HEK293 (cell line): ENCODE data around the gene RPL10.
A peak's percentile ranks its signal among the peaks of the same experiment; 100 is the strongest.

Source experiments
- CTCF ChIA-PET: fragments of 350-600 bp; formaldehyde crosslinking; extraction: SDS; loops from one replicate; lab custom pipeline; 2021; ENCODE audit warnings: antibody characterized with exemption; lab: Yijun Ruan, JAX
- POLR2A ChIA-PET: fragments of 300-600 bp; formaldehyde crosslinking; extraction: SDS; loops from one replicate; lab custom pipeline; 2020; ENCODE audit warnings: antibody characterized with exemption, inconsistent platforms; lab: Yijun Ruan, JAX
- H3K27ac ChIP-seq: fragments of 200-500 bp; sonication (Bioruptor generic); 2 replicates; pipeline ENCODE4 v1.5.1; 2014; ENCODE audit warnings: low read depth, low read length, control low read depth, inconsistent platforms; ENCODE audit errors: extremely low read depth
- H3K36me3 ChIP-seq, 2 experiments: fragments of 200-500 bp in 1 of 2; sonication (Bioruptor generic) in 1 of 2; 1 replicate in 1 of 2; 2 replicates in 1 of 2; pipeline ENCODE4 v1.5.1; 2014 to 2017; ENCODE audit warnings: inconsistent platforms in 2 of 2, low read length in 2 of 2; ENCODE audit not compliant: control insufficient read depth in 2 of 2, insufficient read depth in 1 of 2
- H3K4me1 ChIP-seq: fragments of 200-500 bp; sonication (Bioruptor generic); 2 replicates; pipeline ENCODE4 v1.5.1; 2014; ENCODE audit warnings: mild to moderate bottlenecking, low read length, inconsistent platforms; ENCODE audit not compliant: control insufficient read depth, insufficient read depth
- H3K4me3 ChIP-seq: 2 replicates; pipeline ENCODE4 v1.5.1; 2011; ENCODE audit warnings: low read depth, mild to moderate bottlenecking, control low read depth, low read length, moderate library complexity
- H3K9me3 ChIP-seq: fragments of 200-500 bp; sonication (Bioruptor generic); 2 replicates; pipeline ENCODE4 v1.5.1; 2014; ENCODE audit warnings: low read depth, low read length, inconsistent platforms; ENCODE audit not compliant: control insufficient read depth, insufficient read depth
- FEZF1 ChIP-seq: fragments of 450-650 bp; formaldehyde crosslinking; IDR thresholded peaks from 2 replicates; pipeline ENCODE4 v1.5.1; 2016; ENCODE audit warnings: missing biosample characterization, missing genetic modification characterization
- GLIS1 ChIP-seq: fragments of 450-650 bp; formaldehyde crosslinking; IDR thresholded peaks from 2 replicates; pipeline ENCODE4 v1.5.1; 2016; ENCODE audit warnings: missing biosample characterization, missing genetic modification characterization
- GLIS2 ChIP-seq: fragments of 450-650 bp; formaldehyde crosslinking; IDR thresholded peaks from 2 replicates; pipeline ENCODE4 v1.5.1; 2016; ENCODE audit warnings: missing biosample characterization, missing genetic modification characterization
- KLF10 ChIP-seq: fragments of 450-650 bp; IDR thresholded peaks from 2 replicates; pipeline ENCODE4 v1.5.1; 2018; ENCODE audit warnings: missing biosample characterization, mild to moderate bottlenecking, missing genetic modification characterization
- KLF7 ChIP-seq: fragments of 450-650 bp; formaldehyde crosslinking; IDR thresholded peaks from 2 replicates; pipeline ENCODE4 v1.5.1; 2016; ENCODE audit warnings: missing biosample characterization, missing genetic modification characterization, borderline replicate concordance
- SP2 ChIP-seq: fragments of 450-650 bp; formaldehyde crosslinking; IDR thresholded peaks from 2 replicates; pipeline ENCODE4 v1.5.1; 2016; ENCODE audit warnings: missing biosample characterization, missing genetic modification characterization
- SP3 ChIP-seq: fragments of 450-650 bp; formaldehyde crosslinking; IDR thresholded peaks from 2 replicates; pipeline ENCODE4 v1.5.1; 2016; ENCODE audit warnings: missing biosample characterization, missing genetic modification characterization
- SP7 ChIP-seq: fragments of 450-650 bp; formaldehyde crosslinking; IDR thresholded peaks from 2 replicates; pipeline ENCODE4 v1.5.1; 2016; ENCODE audit warnings: missing biosample characterization, missing genetic modification characterization
- ZFP3 ChIP-seq: fragments of 450-650 bp; formaldehyde crosslinking; IDR thresholded peaks from 2 replicates; pipeline ENCODE4 v1.5.1; 2016; ENCODE audit warnings: low read depth, missing biosample characterization, missing genetic modification characterization
- ZNF114 ChIP-seq: fragments of 450-650 bp; formaldehyde crosslinking; IDR thresholded peaks from 2 replicates; pipeline ENCODE4 v1.5.0; 2017; ENCODE audit warnings: missing biosample characterization, missing genetic modification characterization
- ZNF341 ChIP-seq: fragments of 450-650 bp; formaldehyde crosslinking; IDR thresholded peaks from 2 replicates; pipeline ENCODE4; 2016; ENCODE audit warnings: low read depth, missing biosample characterization, missing genetic modification characterization
- ZNF416 ChIP-seq: fragments of 450-650 bp; formaldehyde crosslinking; IDR thresholded peaks from 2 replicates; pipeline ENCODE4 v1.5.1; 2016; ENCODE audit warnings: missing biosample characterization, missing genetic modification characterization
- ZNF514 ChIP-seq: fragments of 450-650 bp; formaldehyde crosslinking; IDR thresholded peaks from 2 replicates; pipeline ENCODE4 v1.5.1; 2016; ENCODE audit warnings: missing biosample characterization, missing genetic modification characterization
- ZNF677 ChIP-seq: fragments of 450-650 bp; IDR thresholded peaks from 2 replicates; pipeline ENCODE4 v1.5.0; 2018; ENCODE audit warnings: missing biosample characterization, mild to moderate bottlenecking, missing genetic modification characterization, moderate library complexity
- ZNF843 ChIP-seq: fragments of 450-650 bp; formaldehyde crosslinking; IDR thresholded peaks from 2 replicates; pipeline ENCODE4 v1.5.1; 2016; ENCODE audit warnings: missing biosample characterization, missing genetic modification characterization
- ZXDB ChIP-seq: fragments of 450-650 bp; formaldehyde crosslinking; IDR thresholded peaks from 2 replicates; pipeline ENCODE4 v1.5.1; 2016; ENCODE audit warnings: missing biosample characterization, missing genetic modification characterization
- TF ChIP-seq, protein P1 (sequence below): fragments of 450-650 bp; formaldehyde crosslinking; IDR thresholded peaks from 2 replicates; pipeline ENCODE4 v1.5.1; 2016; ENCODE audit warnings: missing biosample characterization, missing genetic modification characterization
- TF ChIP-seq, protein P2 (sequence below): fragments of 450-650 bp; formaldehyde crosslinking; IDR thresholded peaks from 2 replicates; pipeline ENCODE4 v1.5.1; 2016; ENCODE audit warnings: missing biosample characterization, missing genetic modification characterization
- TF ChIP-seq, protein P3 (sequence below): fragments of 450-650 bp; formaldehyde crosslinking; IDR thresholded peaks from 2 replicates; pipeline ENCODE4 v1.5.1; 2016; ENCODE audit warnings: missing biosample characterization, missing genetic modification characterization
- TF ChIP-seq, protein P4 (sequence below): sonication (generic); formaldehyde crosslinking; IDR thresholded peaks from 2 replicates; pipeline ENCODE4 v1.8.1; 2022; ENCODE audit warnings: mild to moderate bottlenecking, moderate library complexity, missing genetic modification reagents
- TF ChIP-seq, protein P5 (sequence below): fragments of 450-650 bp; formaldehyde crosslinking; IDR thresholded peaks from 2 replicates; pipeline ENCODE4 v1.5.1; 2016; ENCODE audit warnings: missing biosample characterization, missing genetic modification characterization
- TF ChIP-seq, protein P6 (sequence below): fragments of 450-650 bp; formaldehyde crosslinking; IDR thresholded peaks from 2 replicates; pipeline ENCODE4 v1.5.1; 2016; ENCODE audit warnings: missing biosample characterization, missing genetic modification characterization, low read depth
- TF ChIP-seq, protein P7 (sequence below): fragments of 450-650 bp; formaldehyde crosslinking; IDR thresholded peaks from 2 replicates; pipeline ENCODE4 v1.5.1; 2016; ENCODE audit warnings: missing biosample characterization, missing genetic modification characterization

RPL10 gene

DNA sequence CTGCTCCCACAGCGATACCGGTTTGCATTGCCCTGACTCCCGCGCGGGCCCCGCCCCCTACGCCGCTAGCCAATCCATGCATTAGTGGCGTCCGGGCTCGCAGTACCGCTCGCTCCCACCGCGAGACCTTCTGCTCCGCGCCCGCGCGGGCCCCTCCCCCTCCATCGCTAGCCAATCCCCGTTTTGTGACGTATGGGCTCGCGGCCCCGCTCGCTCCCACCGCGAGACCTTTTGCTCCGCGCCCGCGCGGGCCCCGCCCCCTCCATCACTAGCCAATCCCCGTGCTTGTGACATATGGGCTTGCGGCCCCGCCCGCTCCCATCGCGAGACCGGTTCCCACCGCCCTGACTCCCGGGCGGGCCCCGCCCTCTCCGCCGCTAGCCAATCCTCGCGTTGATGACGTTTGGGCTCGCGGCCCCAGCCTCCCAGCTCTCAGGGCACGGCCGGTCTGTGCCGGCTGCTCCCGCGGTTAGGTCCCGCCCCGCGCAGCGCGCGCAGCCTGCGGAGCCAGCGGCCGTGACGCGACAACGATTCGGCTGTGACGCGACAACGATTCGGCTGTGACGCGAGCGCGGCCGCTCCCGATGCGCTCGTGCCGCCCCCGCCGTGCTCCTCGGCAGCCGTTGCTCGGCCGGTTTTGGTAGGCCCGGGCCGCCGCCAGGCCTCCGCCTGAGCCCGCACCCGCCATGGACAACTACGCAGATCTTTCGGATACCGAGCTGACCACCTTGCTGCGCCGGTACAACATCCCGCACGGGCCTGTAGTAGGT is 19.2 kb upstream of the RPL10 start, which contains the start of gene EMD (continued):
- no peak for TF ChIP-seq ZNF114
- TF ChIP-seq ZNF341 (tag by site-specific recombination) = peak; percentile 80
- TF ChIP-seq SP7 (tag by site-specific recombination) = peak; percentile 24; the same call in 1 of the 2 replicates
- TF ChIP-seq, protein P1, sequence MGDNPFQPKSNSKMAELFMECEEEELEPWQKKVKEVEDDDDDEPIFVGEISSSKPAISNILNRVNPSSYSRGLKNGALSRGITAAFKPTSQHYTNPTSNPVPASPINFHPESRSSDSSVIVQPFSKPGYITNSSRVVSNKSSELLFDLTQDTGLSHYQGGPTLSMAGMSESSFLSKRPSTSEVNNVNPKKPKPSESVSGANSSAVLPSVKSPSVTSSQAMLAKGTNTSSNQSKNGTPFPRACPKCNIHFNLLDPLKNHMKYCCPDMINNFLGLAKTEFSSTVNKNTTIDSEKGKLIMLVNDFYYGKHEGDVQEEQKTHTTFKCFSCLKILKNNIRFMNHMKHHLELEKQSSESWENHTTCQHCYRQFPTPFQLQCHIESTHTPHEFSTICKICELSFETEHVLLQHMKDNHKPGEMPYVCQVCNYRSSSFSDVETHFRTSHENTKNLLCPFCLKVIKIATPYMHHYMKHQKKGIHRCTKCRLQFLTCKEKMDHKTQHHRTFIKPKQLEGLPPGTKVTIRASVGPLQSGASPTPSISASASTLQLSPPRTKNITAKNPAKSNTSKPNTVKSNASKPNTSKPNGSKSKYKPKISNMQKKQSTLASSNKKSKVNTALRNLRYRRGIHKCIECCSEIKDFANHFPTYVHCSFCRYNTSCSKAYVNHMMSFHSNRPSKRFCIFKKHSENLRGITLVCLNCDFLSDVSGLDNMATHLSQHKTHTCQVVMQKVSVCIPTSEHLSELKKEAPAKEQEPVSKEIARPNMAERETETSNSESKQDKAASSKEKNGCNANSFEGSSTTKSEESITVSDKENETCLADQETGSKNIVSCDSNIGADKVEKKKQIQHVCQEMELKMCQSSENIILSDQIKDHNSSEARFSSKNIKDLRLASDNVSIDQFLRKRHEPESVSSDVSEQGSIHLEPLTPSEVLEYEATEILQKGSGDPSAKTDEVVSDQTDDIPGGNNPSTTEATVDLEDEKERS (tag by site-specific recombination) = no peak
- 0 out of 2 replicates have a peak, but pooled peaks have one; percentile 7 for TF ChIP-seq ZXDB
- TF ChIP-seq KLF7 = 0 out of 2 replicates have a peak, but pooled peaks have one; percentile 6
- TF ChIP-seq, protein P2, sequence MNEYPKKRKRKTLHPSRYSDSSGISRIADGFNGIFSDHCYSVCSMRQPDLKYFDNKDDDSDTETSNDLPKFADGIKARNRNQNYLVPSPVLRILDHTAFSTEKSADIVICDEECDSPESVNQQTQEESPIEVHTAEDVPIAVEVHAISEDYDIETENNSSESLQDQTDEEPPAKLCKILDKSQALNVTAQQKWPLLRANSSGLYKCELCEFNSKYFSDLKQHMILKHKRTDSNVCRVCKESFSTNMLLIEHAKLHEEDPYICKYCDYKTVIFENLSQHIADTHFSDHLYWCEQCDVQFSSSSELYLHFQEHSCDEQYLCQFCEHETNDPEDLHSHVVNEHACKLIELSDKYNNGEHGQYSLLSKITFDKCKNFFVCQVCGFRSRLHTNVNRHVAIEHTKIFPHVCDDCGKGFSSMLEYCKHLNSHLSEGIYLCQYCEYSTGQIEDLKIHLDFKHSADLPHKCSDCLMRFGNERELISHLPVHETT (tag by site-specific recombination) = no peak
- TF ChIP-seq, protein P3, sequence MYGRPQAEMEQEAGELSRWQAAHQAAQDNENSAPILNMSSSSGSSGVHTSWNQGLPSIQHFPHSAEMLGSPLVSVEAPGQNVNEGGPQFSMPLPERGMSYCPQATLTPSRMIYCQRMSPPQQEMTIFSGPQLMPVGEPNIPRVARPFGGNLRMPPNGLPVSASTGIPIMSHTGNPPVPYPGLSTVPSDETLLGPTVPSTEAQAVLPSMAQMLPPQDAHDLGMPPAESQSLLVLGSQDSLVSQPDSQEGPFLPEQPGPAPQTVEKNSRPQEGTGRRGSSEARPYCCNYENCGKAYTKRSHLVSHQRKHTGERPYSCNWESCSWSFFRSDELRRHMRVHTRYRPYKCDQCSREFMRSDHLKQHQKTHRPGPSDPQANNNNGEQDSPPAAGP (tag by site-specific recombination) = no peak
- 0 out of 2 replicates have a peak, but pooled peaks have one; percentile 4 for TF ChIP-seq GLIS1
- TF ChIP-seq KLF10 (tag by site-specific recombination) = peak; percentile 98
- TF ChIP-seq SP2 (tag by site-specific recombination) = peak; percentile 92
- TF ChIP-seq, protein P4, sequence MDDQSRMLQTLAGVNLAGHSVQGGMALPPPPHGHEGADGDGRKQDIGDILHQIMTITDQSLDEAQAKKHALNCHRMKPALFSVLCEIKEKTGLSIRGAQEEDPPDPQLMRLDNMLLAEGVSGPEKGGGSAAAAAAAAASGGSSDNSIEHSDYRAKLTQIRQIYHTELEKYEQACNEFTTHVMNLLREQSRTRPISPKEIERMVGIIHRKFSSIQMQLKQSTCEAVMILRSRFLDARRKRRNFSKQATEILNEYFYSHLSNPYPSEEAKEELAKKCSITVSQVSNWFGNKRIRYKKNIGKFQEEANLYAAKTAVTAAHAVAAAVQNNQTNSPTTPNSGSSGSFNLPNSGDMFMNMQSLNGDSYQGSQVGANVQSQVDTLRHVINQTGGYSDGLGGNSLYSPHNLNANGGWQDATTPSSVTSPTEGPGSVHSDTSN (CRISPR knock-in tag) = peak; percentile 95
- TF ChIP-seq ZNF416 = no peak
- peak; percentile 94; the same call in 1 of the 2 replicates for TF ChIP-seq SP3 (tag by site-specific recombination)

DNA sequence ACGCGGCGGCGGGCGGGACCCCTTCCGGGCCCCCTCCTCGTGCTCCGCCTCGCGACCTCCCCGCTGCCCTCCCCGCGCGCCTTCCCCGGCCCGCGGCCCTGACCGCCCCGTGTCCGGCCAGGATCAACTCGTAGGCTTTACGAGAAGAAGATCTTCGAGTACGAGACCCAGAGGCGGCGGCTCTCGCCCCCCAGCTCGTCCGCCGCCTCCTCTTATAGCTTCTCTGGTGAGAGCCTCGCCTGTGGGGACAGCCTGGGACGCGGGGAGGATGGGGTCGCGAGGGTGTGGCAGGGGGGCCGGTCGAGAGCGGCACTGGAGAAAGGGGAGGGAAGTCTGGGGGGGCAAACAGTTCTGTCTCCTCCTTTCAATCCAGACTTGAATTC is 18.6 kb upstream of the RPL10 start:
- peaks cover 6% of the 10 kb centered on the region; the same call in 1 of the 2 replicates for H3K4me1 ChIP-seq
- ChIA-PET CTCF (no interaction called here), POLR2A (interaction anchor here (0.8 to 2.7 kb wide), 5 partner anchors 10 to 148 kb away, joined by 5 to 48 read pairs (median 7); partner anchors contain the start of gene RPL10)
- H3K27ac ChIP-seq = peak overlapping the region; percentile 91
- peaks cover 0 to 22% of the 10 kb centered on the region in 2 experiments; a peak in 2 of 3 replicates for H3K36me3 ChIP-seq
- peak overlapping the region; percentile 73 for H3K4me3 ChIP-seq
- no peaks in the 10 kb centered on the region for H3K9me3 ChIP-seq
- TF ChIP-seq ZNF514 (tag by site-specific recombination) (no peak), SP3 (tag by site-specific recombination) (peak; percentile 16; the same call in 1 of the 2 replicates), ZNF677 (tag by site-specific recombination) (0 out of 2 replicates have a peak, but pooled peaks have one; percentile 16), GLIS2 (peak; percentile 40; the same call in 1 of the 2 replicates), ZNF843 (tag by site-specific recombination) (no peak), FEZF1 (no peak), ZFP3 (tag by site-specific recombination) (no peak)
- TF ChIP-seq, protein P5, sequence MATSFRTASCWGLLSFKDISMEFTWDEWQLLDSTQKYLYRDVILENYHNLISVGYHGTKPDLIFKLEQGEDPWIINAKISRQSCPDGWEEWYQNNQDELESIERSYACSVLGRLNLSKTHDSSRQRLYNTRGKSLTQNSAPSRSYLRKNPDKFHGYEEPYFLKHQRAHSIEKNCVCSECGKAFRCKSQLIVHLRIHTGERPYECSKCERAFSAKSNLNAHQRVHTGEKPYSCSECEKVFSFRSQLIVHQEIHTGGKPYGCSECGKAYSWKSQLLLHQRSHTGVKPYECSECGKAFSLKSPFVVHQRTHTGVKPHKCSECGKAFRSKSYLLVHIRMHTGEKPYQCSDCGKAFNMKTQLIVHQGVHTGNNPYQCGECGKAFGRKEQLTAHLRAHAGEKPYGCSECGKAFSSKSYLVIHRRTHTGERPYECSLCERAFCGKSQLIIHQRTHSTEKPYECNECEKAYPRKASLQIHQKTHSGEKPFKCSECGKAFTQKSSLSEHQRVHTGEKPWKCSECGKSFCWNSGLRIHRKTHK (tag by site-specific recombination) = no peak
- TF ChIP-seq, protein P6, sequence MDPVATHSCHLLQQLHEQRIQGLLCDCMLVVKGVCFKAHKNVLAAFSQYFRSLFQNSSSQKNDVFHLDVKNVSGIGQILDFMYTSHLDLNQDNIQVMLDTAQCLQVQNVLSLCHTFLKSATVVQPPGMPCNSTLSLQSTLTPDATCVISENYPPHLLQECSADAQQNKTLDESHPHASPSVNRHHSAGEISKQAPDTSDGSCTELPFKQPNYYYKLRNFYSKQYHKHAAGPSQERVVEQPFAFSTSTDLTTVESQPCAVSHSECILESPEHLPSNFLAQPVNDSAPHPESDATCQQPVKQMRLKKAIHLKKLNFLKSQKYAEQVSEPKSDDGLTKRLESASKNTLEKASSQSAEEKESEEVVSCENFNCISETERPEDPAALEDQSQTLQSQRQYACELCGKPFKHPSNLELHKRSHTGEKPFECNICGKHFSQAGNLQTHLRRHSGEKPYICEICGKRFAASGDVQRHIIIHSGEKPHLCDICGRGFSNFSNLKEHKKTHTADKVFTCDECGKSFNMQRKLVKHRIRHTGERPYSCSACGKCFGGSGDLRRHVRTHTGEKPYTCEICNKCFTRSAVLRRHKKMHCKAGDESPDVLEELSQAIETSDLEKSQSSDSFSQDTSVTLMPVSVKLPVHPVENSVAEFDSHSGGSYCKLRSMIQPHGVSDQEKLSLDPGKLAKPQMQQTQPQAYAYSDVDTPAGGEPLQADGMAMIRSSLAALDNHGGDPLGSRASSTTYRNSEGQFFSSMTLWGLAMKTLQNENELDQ = no peak
- TF ChIP-seq, protein P7, sequence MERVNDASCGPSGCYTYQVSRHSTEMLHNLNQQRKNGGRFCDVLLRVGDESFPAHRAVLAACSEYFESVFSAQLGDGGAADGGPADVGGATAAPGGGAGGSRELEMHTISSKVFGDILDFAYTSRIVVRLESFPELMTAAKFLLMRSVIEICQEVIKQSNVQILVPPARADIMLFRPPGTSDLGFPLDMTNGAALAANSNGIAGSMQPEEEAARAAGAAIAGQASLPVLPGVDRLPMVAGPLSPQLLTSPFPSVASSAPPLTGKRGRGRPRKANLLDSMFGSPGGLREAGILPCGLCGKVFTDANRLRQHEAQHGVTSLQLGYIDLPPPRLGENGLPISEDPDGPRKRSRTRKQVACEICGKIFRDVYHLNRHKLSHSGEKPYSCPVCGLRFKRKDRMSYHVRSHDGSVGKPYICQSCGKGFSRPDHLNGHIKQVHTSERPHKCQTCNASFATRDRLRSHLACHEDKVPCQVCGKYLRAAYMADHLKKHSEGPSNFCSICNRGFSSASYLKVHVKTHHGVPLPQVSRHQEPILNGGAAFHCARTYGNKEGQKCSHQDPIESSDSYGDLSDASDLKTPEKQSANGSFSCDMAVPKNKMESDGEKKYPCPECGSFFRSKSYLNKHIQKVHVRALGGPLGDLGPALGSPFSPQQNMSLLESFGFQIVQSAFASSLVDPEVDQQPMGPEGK (tag by site-specific recombination) = no peak
